Spleen (tissue), 7 donors: ENCODE results near the gene KCNK4.

Experiments
- CTCF ChIP-seq, 11 experiments: fragments of 200-600 bp in 7 of 11; fragments of 450-650 bp in 4 of 11; sonication (generic) in 4 of 11; IDR thresholded peaks in 8 of 11; conservative IDR thresholded peaks in 3 of 11; 1 replicate in 7 of 11; 2 replicates in 4 of 11; pipeline versions ENCODE4 v1.4.0 to v1.8.0; 2016 to 2021; ENCODE audit warnings: antibody characterized with exemption in 11 of 11, inconsistent platforms in 4 of 11, mild to moderate bottlenecking in 1 of 11
- POLR2AphosphoS5 ChIP-seq, 3 donors: sonication (generic); formaldehyde crosslinking; IDR thresholded peaks; one replicate each; pipeline ENCODE4 v1.5.1; 2017; ENCODE audit warnings: antibody characterized with exemption in 3 of 3
- donor health status: DM: no; HTN: no; CAD: no; lungs with moderate emphysema.
- donor health status: DM: no; HTN: no; CAD: no.
- donor health status: DM: no; HTN: no; CAD: no.

DNA sequence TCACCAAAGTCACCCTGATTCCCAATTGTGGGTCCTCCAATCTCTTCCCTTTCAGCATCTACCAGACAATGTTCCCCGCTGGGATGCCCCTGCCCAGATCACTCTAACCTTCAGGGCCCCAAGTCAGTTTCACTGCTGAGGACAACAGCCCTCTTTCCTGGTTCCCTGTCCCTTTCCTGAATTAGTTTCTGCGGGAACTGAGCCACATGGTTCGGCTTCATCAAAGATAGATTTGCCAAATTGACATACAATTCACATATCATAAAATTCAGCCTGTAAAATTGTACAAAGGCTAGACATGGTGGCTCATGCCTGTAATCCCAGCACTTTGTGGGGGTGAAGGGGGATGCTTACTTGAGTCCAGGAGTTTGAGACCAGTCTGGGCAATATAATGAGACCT is 36.9 kb downstream of the KCNK4 start:
- TF ChIP-seq CTCF (IDR thresholded peaks at IDR 0.05 in 8 of 11, conservative IDR thresholded peaks at IDR 0.05 in 3 of 11) (no peak), POLR2AphosphoS5 (IDR thresholded peaks at IDR 0.05) (no peak)
